Pancreas (tissue), 10 donors: Measurements from ENCODE around the gene EGFR. TPM values are rescaled to one million over a fixed set of nuclear protein-coding genes. Genes with fewer than 3 reads are reported as not detected.

ENCODE experiments used
- ATAC-seq, 4 donors: fragments of 200-7000 bp; cut with Tn5 transposase; one replicate each; pipeline versions ENCODE4 v1.8.0 to v1.9.1; 2020; ENCODE audit warnings: mild to moderate bottlenecking in 4 of 4, moderate library complexity in 4 of 4
- DNase-seq, 6 donors: peaks; one replicate each; pipeline ENCODE4 v3.0.0-alpha.2; 2020
- FAIRE-seq: peaks from 2 replicates; lab custom pipeline; 2012; peaks lifted over from hg19 to GRCh38; lab: Jason Lieb, UNC
- H3K27ac ChIP-seq, 4 donors: fragments of 200-600 bp; sonication (generic); 1 replicate in 3 of 4; 2 replicates in 1 of 4; pipeline versions ENCODE4 v1.5.0 to v1.8.0; 2020
- H3K27me3 ChIP-seq, 4 donors: fragments of 200-600 bp; one replicate each; pipeline ENCODE4 v1.8.0; 2021
- H3K36me3 ChIP-seq, 3 donors: fragments of 200-600 bp; sonication (generic) in 1 of 3; one replicate each; pipeline versions ENCODE4 v1.5.0 to v1.8.0; 2020 to 2021
- H3K4me1 ChIP-seq, 3 donors: fragments of 200-600 bp; one replicate each; pipeline ENCODE4 v1.8.0; 2021
- H3K4me3 ChIP-seq, 4 donors: fragments of 200-600 bp; sonication (generic) in 2 of 4; one replicate each; pipeline versions ENCODE4 v1.5.0 to v1.8.0; 2020 to 2021
- H3K9me3 ChIP-seq, 4 donors: fragments of 200-600 bp; one replicate each; pipeline ENCODE4 v1.8.0; 2021
- CTCF ChIP-seq, 4 donors: fragments of 200-600 bp; sonication (generic) in 3 of 4; IDR thresholded peaks; one replicate each; pipeline versions ENCODE4 v1.5.0 to v1.8.0; 2021; ENCODE audit warnings: antibody characterized with exemption in 4 of 4
- WGBS, 2 donors: extraction: QIAGEN DNeasy Blood & Tissue Kit; methylation state at CpG; one replicate each; pipeline ENCODE4 v1.1.7; 2013; 5-methylcytosine and 5-hydroxymethylcytosine counted together
- intact Hi-C, 3 donors: fragments of 100-400 bp; cut with DNase I; formaldehyde crosslinking; loops; one replicate each; pipeline versions ENCODE4 v1.11.1 to v1.14.2; 2022
- polyA plus RNA-seq, 2 donors: library from polyadenylated mRNA; stranded (reverse); fragments of 200-250 nt; gene quantifications; one replicate each; pipeline ENCODE4 v1.2.3, GENCODE V29; 2013
- total RNA-seq, 6 donors: library from RNA; stranded (reverse); fragmentation: NEBNext Ultra II Directional in 4 of 6; extraction: Animal tissue kit (Norgen Biotek cat#: 25700) in 4 of 6; gene quantifications; one replicate each; pipeline versions ENCODE4 v1.2.1 to v1.2.4, GENCODE V29; 2021 to 2023
- donor health status: healthy with polysubstance abuse.
- donor health status: DM: no; HTN: no; CAD: no; lungs with moderate emphysema.
- donor health status: DM: no; HTN: no; CAD: no.
- donor health status: control.
- donor health status: control.
- donor health status: Bipolar disorder and iron deficiency.
- donor health status: DM: yes; HTN: yes; CAD: no.
- donor health status: DM: no; HTN: no; CAD: no.
- donor health status: DM: no; HTN: no; CAD: no.
- donor health status: DM: yes; HTN: yes; CAD: no.

Gene EGFR
- total and polyA plus RNA-seq, 8 donors, result 5.5 to 38.8 (median 30.3) TPM

- TF ChIP-seq CTCF (IDR thresholded peaks at IDR 0.05), result no peak
- intact Hi-C loops, result loop anchor here in 1 of 3 donors (10.0 kb wide), 1 partner anchor 132 kb away; the partner anchor contains the start of gene EGFR
- no peaks in the 10 kb centered on the region for H3K9me3 ChIP-seq
- H3K4me1 ChIP-seq, result no peaks in the 10 kb centered on the region
- DNase-seq (no peak), FAIRE-seq (no peak), ATAC-seq (no peak)
- H3K4me3 ChIP-seq, result no peak overlapping the region
- H3K27me3 ChIP-seq, result no peaks in the 10 kb centered on the region
- peaks cover 0 to 62% (median 6%) of the 10 kb centered on the region in 3 donors for H3K36me3 ChIP-seq
- no peak overlapping the region for H3K27ac ChIP-seq
- WGBS, 2 donors, result 93 to 94% methylated on average over 8 of the region's 8 CpGs
These were observed 128.3 kb downstream of the EGFR start for GRCh38 chr7:55147101-55147500.

- intact Hi-C loops, result loop anchor here in 1 of 3 donors (10.0 kb wide), 1 partner anchor 133 kb away; the partner anchor contains the start of gene EGFR
- DNase-seq, result no peak
- TF ChIP-seq CTCF (IDR thresholded peaks at IDR 0.05), result no peak
- 99 to 100% methylated on average over 2 of the region's 2 CpGs for WGBS, 2 donors
- no peak overlapping the region for H3K27ac ChIP-seq
- no peak for FAIRE-seq
- H3K4me1 ChIP-seq, result no peaks in the 10 kb centered on the region
- H3K9me3 ChIP-seq, result no peaks in the 10 kb centered on the region
- peaks cover 0 to 64% (median 6%) of the 10 kb centered on the region in 3 donors for H3K36me3 ChIP-seq
- H3K27me3 ChIP-seq, result no peaks in the 10 kb centered on the region
- ATAC-seq, result no peak
- H3K4me3 ChIP-seq, result no peak overlapping the region
These were observed 128.9 kb downstream of the EGFR start for GRCh38 chr7:55147736-55148135.

- intact Hi-C loops, result loop anchor here in 1 of 3 donors (10.0 kb wide), 1 partner anchor 134 kb away; the partner anchor contains the start of gene EGFR
- DNase-seq, result no peak
- WGBS, 2 donors, result 71 to 78% methylated on average over 3 of the region's 3 CpGs
- no peak overlapping the region for H3K27ac ChIP-seq
- TF ChIP-seq CTCF (IDR thresholded peaks at IDR 0.05), result no peak
- H3K27me3 ChIP-seq, result no peaks in the 10 kb centered on the region
- no peak overlapping the region for H3K4me3 ChIP-seq
- H3K36me3 ChIP-seq, result peaks cover 0 to 64% (median 0%) of the 10 kb centered on the region in 3 donors
- ATAC-seq, result no peak
- no peaks in the 10 kb centered on the region for H3K4me1 ChIP-seq
- FAIRE-seq, result no peak
- no peaks in the 10 kb centered on the region for H3K9me3 ChIP-seq
These were observed 129.8 kb downstream of the EGFR start for GRCh38 chr7:55148571-55148970.

GRCh38 chr7:55149001-55149400 is 130.2 kb downstream of the EGFR start:
- no peaks in the 10 kb centered on the region for H3K9me3 ChIP-seq
- TF ChIP-seq CTCF (IDR thresholded peaks at IDR 0.05), result no peak
- no peak overlapping the region for H3K4me3 ChIP-seq
- H3K27me3 ChIP-seq, result no peaks in the 10 kb centered on the region
- DNase-seq (no peak), ATAC-seq (no peak), FAIRE-seq (no peak)
- intact Hi-C loops, result loop anchor here in 1 of 3 donors (10.0 kb wide), 1 partner anchor 134 kb away; the partner anchor contains the start of gene EGFR
- H3K36me3 ChIP-seq, result peaks cover 0 to 64% (median 0%) of the 10 kb centered on the region in 3 donors
- WGBS, 2 donors, result 92 to 97% methylated on average over 1 of the region's 1 CpG
- H3K4me1 ChIP-seq, result no peaks in the 10 kb centered on the region
- H3K27ac ChIP-seq, result no peak overlapping the region

- intact Hi-C loops, result no loop called here
- H3K27ac ChIP-seq, result no peak overlapping the region
- no peaks in the 10 kb centered on the region for H3K4me1 ChIP-seq
- FAIRE-seq, result no peak
- H3K9me3 ChIP-seq, result no peaks in the 10 kb centered on the region
- no peak for DNase-seq
- no peaks in the 10 kb centered on the region for H3K27me3 ChIP-seq
- TF ChIP-seq CTCF (IDR thresholded peaks at IDR 0.05), result no peak
- no peak for ATAC-seq
- 95 to 97% methylated on average over 13 of the region's 13 CpGs for WGBS, 2 donors
- no peak overlapping the region for H3K4me3 ChIP-seq
- H3K36me3 ChIP-seq, result peaks cover 0 to 69% (median 0%) of the 10 kb centered on the region in 3 donors
These were observed 131.3 kb downstream of the EGFR start for GRCh38 chr7:55150166-55150565.
